Suppressor macrophage treated with lipopolysaccharide for 4 hours (primary cell): ENCODE data around the gene PHLDA1.
A peak's percentile ranks its signal among the peaks of the same experiment; 100 is the strongest.

Source experiments
- DNase-seq: peaks from one replicate; pipeline ENCODE4 v3.0.0-alpha.2; 2020

PHLDA1 gene

GRCh38 chr12:76031414-76032042, at the start of gene PHLDA1:
PHLDA1 (minus strand) TSS chr12:76031776.
- peak; percentile 99 for DNase-seq

GRCh38 chr12:76080729-76081415, 49.3 kb upstream of the PHLDA1 start:
- DNase-seq = no peak

GRCh38 chr12:76080017-76080728, 48.6 kb upstream of the PHLDA1 start:
- no peak for DNase-seq

- no peak for DNase-seq
Observed at GRCh38 chr12:76078748-76079147, 47.2 kb upstream of the PHLDA1 start.

- DNase-seq = no peak
Observed at GRCh38 chr12:76075448-76075847, 43.9 kb upstream of the PHLDA1 start.

- DNase-seq = no peak
Observed at GRCh38 chr12:76074701-76075336, 43.2 kb upstream of the PHLDA1 start.

GRCh38 chr12:76073561-76073960, 42.0 kb upstream of the PHLDA1 start:
- no peak for DNase-seq

- no peak for DNase-seq
Observed at GRCh38 chr12:76072568-76072967, 41.0 kb upstream of the PHLDA1 start.

GRCh38 chr12:76069339-76069738, 37.8 kb upstream of the PHLDA1 start:
- DNase-seq = no peak

GRCh38 chr12:76065917-76066316, 34.3 kb upstream of the PHLDA1 start:
- no peak for DNase-seq

GRCh38 chr12:76064904-76065303, 33.3 kb upstream of the PHLDA1 start:
- DNase-seq = no peak

- no peak for DNase-seq
Observed at GRCh38 chr12:76060111-76060510, 28.5 kb upstream of the PHLDA1 start.

GRCh38 chr12:76057326-76057725, 25.8 kb upstream of the PHLDA1 start:
- no peak for DNase-seq

- no peak for DNase-seq
Observed at GRCh38 chr12:76055393-76055792, 23.8 kb upstream of the PHLDA1 start.

GRCh38 chr12:76049575-76050251, 18.1 kb upstream of the PHLDA1 start:
- DNase-seq = no peak

GRCh38 chr12:76047742-76048141, 16.2 kb upstream of the PHLDA1 start:
- DNase-seq = no peak

- no peak for DNase-seq
Observed at GRCh38 chr12:76047060-76047459, 15.5 kb upstream of the PHLDA1 start.

- DNase-seq = no peak
Observed at GRCh38 chr12:76043377-76043776, 11.8 kb upstream of the PHLDA1 start.

GRCh38 chr12:76042147-76042546, 10.6 kb upstream of the PHLDA1 start:
- DNase-seq = no peak

GRCh38 chr12:76041406-76041805, 9.8 kb upstream of the PHLDA1 start:
- DNase-seq = no peak

- DNase-seq = no peak
Observed at GRCh38 chr12:76040461-76040860, 8.9 kb upstream of the PHLDA1 start.

GRCh38 chr12:76038176-76038575, 6.6 kb upstream of the PHLDA1 start:
- no peak for DNase-seq
